HG03439 (cell line): ENCODE data around the gene ZNF157.
"Not testable (repeated sequence)": the region's sequence is repeated elsewhere in the genome, so short reads cannot be mapped to it uniquely, and the experiment has no call there.

Experiments
- ATAC-seq: cut with Tn5 transposase; IDR thresholded peaks from one replicate; pipeline ENCODE4 v1.9.1; 2021; ENCODE audit warnings: mild to moderate bottlenecking, moderate library complexity; ENCODE audit not compliant: unreplicated experiment

The ZNF157 gene

DNA sequence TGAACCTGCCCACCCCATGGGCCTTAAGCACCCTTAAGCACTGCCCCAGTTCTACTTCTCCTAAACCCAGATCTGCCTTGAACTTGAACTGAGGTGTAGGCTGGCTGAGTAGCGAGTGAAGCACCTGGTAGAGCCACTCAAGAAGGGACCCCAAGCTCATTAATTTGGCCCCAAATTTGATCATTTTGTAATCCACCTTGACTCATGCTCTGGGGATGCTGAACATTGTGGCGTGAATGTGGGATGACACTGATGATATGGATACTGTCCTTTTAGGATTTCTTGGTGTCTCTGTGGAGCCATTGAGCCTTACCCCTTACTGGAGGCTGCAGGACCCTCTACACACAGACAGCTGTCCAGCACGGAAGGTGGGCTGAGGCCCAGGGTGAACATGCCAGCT, at the start of gene ZNF157:
TSS of gene ZNF157 (plus strand) at position 301 of the 400 bp plus-strand sequence. CDS start at position 392, 91 bp downstream.
- no peak for ATAC-seq

DNA sequence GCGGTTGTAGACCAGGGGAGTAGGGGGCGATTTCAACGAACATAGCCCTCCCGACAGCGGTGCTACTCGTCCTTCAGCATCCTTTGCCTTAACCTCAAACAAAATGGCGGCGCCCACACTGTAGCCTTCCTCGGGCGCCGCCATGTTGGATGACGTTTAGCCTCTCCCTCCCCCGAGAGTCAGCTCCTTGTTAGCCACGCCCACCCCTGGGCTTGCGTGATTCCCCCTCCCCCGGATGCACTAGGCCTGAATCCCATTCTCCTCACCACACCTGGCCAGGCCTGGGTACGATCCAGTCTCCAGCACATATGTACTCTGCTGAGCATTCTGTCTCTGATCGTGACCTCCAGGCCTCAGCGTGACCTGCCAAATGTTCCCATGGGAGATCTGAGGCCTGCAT, 49.0 kb upstream of the ZNF157 start:
- no peak for ATAC-seq

DNA sequence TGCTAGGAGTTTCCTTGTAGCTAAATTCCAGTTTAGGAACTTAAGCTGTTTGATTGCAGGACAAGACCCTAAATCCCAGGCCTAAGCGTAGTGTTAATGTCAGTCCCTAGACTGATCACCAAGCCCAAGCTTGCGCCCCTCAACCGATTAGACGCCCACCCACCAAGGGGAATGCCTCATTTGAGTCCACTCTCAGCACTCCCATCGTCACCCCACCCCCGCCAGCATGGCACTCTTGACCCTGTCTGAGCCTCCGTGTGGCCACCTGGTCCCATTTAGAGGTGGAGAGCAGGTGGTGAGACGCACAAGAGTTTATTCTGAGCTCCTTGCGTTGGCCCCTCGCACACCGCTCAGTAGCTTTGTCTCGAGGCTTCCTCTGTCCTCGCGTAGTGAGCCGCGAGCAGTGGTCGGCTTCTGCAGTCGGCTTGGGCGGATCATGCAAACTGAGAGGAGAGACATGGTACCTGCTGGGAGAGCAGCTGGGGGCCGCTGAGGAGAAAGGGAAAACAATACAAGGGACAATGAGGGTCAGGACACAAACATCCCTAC, 48.5 kb upstream of the ZNF157 start:
- ATAC-seq = no peak

DNA sequence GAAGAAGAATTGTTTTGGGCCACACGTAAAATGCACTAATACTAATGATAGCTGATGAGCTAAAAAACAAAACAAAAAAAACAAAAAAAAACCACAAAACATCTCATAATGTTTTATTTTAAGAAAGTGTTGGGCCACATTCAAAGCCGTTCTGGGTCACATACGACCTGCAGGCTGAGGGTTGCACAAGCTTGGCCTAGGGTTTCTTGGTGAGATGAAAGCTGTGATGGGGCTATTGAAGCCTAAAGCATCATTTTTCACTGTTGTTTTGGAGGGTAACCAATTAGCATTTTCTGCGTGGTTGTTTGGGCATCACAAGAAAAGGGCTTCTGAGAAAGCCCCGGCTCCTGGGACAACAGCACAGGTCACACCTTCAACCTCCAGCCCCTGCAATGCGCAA, 42.5 kb upstream of the ZNF157 start:
- ATAC-seq = no peak

DNA sequence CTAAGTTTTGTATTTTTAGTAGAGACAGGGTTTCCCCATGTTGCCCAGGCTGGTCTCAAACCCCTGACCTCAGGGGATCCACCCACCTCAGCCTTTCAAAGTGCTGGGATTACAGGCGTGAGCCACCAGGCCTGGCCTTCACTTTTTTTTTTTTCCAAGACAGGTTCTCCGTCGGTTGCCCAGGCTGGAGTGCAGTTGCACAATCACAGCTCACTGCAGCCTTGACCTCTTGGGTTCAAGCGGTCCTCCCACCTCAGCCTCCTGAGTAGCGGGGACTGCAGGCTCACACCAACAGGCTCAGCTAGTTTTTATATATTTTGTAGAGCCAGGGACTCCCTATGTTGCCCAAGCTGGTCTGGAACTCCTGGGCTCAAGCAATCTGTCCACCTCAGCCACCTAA, 37.6 kb upstream of the ZNF157 start:
- ATAC-seq = not testable (repeated sequence)

DNA sequence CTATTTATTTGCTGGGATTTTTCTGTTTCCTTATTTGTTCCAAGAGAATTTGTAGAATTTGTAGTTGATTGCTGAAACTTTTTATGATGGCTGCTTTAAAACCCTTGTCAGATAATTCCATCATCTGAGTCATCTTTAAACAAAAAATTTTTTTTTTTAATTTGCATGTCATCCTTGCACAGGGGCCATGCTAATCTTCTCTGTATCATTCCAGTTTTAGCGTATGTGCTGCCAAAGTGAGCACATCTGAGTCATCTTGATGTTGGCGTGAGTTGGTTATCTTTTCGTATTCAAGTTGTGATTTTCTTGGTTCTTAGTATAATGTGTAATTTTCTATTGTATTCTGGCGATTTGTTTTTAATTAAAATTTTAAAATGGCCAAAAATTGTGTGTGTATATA, 18.7 kb upstream of the ZNF157 start:
- ATAC-seq = no peak

DNA sequence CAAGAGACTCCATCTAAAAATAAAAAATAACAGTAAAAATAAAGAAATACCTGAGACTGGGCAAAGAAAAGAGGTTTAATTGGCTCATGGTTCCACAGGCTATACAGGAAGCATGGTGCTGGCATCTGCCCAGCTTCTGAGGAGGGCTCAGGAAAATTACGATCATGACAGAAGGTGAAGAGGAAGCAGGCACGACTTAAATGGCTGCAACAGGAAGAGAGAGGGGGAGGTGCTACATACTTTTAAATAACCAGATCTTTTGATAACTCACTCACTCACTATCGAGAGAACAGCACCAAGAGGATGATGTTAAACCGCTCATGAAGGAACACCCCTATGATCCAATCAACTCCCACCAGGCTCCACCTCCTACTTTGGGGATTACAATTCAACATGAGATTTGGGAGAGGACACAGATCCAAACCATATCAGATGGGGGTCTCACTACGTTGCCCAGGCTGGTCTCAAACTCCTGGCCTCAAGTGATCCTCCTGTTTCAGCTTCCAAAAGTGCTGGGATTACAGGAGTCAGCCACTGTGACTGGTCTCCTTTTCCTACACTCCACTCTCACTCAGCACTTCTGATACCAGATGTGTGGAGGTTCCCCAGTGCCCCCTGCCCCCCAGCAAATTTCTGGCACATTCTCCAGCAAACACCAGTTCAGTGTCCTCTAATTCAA, 11.9 kb upstream of the ZNF157 start:
- no peak for ATAC-seq

DNA sequence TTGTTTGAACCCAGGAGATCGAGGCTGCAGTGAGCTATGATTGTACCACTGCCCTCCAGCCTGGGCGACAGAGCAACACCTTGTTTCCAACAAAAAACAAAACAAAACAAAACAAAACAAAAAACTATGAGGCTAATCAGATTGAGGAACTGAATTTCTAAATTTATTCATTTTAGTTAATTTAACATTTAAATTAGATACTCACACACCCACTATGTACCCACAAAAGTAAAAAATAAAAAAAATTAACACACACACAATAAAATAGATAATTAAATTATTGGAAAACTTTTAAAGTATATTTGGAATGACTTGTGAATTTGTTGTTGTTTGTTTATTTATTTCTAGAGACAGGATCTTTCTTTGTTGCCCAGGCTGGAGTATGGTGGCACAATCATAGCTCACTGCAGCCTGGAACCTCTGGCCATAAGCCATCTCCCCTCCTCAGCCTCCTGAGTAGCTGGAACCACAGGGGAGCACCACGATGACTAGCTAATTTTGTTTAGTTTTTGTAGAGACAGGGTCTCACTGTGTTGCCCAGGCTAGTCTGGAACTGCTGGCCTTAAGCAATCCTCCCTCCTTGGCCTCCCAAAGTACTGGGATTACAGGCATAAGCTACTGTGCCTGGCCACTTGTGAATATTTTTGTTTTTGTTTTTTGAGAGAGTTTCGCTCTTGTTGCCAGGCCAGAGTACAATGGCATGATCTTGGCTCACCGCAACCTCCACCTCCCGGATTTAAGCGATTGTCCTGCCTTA, 9.8 kb upstream of the ZNF157 start:
- no peak for ATAC-seq

DNA sequence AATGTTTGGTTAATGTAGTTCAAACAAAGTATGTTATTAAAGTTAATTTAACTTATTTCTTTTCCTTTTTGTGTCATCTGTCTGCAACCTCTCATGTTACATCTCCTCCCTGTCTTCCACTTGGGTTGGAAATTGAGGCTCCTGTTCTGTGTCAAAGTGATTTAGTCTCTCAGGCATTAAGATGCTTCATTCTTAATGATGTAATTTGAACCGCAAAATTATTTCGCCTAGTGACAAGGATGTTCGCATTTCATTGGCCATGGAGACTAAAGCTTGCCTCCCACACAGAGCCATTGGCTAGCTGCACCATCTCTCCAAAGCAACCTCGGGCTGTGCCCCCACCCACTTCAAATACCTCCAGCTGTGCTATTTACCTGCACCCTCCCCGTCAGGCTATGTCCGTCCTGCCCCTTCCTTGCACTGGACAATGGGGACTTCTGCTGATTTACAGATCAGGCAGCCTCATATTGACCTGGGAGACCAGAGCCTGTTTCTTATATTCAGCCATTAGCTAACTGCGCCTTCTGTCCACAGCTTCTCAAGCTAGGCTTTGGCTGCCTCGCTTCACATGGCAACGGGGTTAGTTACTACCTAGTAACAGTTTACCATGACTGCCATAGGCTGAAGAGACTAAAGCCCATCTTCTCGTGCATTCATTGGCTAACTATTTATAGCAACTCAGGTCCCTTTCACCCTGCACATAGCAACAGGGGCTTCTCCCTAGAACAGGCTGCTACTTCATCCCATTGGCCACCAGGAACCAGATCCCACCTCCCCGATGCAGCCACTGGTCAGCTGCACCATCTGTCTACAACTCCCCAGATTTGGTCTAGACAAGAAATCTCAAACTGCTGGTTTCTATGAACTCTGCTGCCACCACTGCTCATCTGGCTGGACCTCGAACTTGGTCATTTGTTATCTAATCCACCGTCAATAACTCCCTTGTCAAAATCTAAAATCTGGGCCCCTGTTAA, 8.6 kb upstream of the ZNF157 start:
- peak; percentile 88 for ATAC-seq

DNA sequence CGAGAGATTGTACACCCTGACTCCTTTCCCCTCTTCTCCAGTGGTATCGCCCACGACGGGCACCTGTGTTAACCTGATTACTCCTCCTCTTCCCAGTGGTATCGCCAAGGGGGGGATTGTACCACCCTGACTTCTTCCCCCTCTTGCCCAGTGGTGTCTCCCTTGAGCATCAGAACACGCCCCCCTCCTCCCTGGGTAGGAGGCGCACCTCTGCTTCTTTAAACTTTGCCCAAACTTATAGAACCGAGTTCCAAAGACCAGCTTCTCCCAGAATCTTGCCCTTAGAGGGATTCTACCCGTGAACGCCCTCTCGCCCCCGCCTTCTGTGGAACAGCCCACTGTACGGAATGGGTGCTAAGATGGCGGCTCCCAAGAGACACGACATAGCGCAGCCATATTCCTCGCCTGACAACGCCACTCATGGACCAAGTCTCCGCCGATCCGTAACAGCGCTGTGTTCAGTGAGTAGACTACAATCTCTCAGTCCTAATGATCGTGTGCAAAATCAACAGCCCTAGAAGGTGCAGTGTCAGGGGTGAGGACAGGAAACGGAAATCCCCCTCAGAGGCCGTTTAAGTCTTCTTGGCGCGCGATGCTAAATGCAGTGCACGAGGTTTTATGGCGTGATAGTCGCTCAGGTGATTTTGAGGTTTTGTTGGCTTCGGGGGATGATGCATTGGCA, 4.2 kb upstream of the ZNF157 start:
- peak; percentile 31 for ATAC-seq

DNA sequence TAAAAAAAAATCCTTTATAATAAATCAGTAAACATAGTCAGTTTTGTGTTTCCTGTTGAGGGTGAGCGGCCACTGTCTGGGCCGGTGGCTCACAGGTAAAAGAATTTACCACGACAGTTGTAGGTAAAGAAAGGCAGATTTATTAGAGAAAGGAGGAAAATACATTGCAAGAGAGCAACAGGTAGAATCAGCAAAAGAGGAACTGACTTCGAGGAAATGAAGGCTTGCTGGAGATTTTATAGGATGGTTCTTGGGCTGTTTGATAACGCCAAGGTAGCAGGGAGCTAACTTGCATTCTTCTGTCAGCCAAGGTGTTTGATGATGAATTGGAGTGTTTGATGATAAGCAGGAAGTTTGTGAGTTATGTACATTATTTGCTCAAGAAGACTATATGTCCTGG, 2.8 kb downstream of the ZNF157 start:
- no peak for ATAC-seq

DNA sequence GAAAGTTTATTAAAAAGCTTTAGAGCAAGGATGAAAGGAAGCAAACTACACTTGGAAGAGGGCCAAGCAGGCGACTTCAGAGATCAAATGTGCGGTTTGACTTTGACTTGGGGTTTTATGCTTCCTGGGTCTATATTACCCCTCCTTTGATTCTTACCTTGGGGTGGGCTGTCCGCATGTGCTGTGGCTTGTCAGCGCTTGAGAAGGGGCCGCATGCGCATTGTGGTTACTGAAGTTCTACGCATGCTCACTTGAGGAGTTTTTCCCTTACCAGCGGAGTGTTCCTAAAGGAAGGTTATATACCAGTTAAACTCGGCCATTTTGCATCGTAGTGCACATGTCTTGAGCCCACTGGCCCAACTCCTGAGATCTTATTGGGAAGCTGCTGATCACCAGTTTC, 9.9 kb downstream of the ZNF157 start:
- ATAC-seq = no peak

DNA sequence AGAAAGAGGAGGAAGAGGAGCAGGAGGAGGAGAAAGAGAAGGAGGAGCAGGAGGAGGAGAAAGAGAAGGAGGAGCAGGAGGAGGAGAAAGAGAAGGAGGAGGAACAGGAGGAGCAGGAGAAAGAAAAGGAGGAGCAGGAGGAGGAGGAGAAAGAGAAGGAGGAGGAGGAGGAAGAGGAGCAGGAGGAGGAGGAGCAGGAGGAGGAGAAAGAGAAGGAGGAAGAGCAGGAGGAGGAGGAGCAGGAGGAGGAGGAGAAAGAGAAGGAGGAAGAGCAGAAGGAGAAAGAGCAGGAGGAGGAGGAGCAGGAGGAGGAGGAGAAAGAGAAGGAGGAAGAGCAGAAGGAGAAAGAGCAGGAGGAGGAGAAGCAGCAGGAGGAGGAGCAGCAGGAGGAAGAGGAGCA, 10.5 kb downstream of the ZNF157 start:
- ATAC-seq = not testable (repeated sequence)

DNA sequence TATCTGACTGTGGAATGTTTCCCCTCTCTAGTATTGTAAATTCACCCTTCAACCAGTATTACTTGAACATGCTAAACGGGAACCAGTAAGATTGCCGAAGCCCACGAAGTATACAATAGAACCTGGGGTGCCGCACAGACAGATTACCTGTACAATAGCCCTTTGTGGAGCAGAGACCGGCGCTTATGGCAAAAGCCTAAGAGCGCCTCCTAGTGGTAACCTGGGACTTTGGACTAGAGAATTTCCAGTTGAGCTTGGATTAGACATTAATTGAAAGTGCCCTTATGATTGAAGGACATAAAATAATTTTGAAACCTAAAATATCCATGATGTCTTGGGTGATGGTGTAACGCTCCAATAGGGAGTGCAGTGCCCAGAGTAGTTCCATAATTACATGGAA, 14.1 kb downstream of the ZNF157 start:
- ATAC-seq = no peak

DNA sequence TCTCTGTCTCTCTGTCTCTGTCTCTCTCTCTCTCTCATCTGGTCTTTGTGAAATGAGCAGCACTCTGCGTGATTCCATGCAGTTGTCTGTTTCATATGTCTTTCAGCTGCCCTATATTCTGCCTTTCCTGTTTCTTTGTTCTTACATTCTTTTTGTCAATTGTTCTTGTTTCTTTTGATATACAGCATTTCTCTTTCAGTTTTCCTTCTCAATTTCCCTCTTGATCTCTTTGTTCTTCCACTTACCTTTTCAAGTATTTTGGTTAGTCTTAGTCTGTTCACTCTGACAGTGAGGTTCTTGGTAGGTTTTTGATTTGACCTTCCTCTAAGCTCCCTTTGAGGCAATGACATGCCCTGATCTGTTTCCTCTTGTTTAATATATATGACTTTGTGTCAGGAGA, 20.4 kb downstream of the ZNF157 start:
- ATAC-seq = no peak

DNA sequence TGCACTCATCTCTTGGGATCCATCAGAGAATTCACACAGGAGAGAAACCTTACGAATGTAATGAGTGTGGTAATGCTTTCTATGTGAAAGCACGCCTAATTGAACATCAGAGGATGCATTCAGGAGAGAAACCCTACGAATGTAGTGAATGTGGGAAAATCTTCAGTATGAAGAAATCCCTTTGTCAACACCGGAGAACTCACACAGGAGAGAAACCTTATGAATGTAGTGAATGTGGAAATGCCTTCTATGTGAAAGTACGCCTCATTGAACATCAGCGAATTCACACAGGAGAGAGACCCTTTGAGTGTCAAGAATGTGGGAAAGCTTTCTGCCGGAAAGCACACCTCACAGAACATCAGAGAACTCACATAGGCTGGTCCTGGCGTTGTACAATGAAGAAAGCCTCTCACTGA, 42.8 kb downstream of the ZNF157 start:
- no peak for ATAC-seq

DNA sequence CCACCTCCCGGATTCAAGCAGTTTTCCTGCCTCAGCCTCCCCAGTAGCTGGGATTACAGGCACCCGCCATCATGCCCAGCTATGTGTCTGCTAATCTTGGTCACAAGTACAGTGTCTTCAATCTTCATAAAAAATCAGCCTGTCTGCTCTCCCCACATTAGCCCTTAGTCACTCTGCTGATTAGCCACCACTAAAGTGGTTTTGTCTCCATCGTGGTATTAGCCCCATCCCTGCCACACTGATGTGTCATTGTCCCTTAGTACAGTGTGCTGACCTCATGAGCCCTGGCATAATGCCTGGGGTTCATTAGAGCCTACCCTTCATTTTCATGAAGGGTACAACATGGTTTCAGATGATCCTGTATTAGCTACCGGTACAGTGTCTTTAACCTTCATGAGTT, 49.9 kb downstream of the ZNF157 start:
- ATAC-seq = no peak

DNA sequence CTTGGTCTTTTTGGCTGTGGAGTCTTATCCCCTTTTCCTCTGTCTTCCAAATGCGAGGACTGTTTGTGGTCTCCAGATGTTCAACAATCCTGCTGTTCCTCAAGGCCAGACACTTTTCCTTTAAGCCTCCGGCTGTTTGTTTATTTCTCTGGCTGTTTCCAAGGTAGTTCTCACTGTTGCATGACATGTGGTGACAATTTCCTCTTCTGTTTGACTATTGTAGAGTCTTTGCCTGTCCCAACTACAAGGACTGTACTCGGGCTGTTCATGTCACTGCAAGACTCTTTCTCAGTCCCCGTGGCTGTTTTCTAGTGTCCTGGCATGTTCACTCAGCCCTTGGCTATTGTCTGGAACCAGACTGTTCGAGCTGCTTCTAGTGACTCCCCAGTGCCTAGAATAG, 50.6 kb downstream of the ZNF157 start:
- no peak for ATAC-seq

DNA sequence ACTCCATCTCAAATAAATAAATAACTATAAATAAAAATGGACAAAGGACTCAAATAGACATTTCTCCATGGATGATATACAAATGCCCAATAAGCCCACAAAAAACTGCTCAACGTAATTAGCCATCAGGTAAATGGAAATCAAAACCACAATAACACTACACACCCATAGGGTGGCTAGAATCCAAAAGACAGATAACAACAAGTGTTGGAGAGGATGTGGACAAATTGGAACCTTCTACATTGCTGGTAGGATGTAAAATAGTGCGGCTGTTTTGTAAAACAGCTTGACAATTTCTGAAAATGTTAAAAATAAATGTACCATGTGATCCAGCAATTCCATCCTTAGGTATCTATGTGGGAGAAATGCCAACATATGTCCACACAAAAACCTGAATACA, 52.1 kb downstream of the ZNF157 start:
- no peak for ATAC-seq

DNA sequence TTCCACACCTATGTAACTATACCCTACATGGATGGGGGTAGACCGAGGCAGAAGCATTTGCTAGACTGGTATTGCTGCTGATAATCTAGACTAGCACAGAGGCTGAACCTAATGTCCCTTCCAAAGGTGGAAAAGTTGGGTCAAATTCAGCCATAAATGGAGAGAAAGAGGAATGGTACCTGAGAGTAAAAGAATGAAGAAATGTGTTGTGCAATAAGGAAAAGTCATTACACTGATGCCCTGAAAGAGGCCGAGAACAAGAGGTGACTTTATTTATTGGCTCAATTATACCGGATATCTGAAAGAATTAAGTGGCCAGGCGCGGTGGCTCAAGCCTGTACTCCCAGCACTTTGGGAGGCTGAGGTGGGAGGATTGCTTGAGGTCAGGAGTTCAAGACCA, 60.5 kb downstream of the ZNF157 start:
- ATAC-seq = no peak

DNA sequence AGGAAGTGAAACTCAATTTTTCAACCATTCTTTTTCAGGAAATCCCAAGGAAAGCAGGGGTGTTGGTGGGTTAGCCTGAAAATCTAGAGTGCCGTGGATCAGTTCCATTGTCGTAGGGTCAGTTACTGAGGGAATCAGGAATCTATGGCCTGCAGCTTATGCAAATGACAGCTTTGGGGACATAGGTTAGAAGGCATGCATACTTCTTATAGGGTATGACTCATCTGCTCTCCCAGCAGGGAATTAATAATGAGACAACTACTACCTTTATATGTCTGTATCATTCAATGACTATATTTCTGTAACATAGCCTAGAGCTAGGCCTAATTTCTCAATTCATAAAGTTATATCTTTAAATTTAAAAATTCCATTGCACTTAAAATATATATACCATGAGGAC, 76.1 kb downstream of the ZNF157 start:
- ATAC-seq = no peak
